RPMI8226 (cell line): ENCODE data around the gene QSOX2.

ENCODE experiments used
- DNase-seq: peaks from one replicate; pipeline ENCODE4 v3.0.0-alpha.2; 2015

The QSOX2 gene

GRCh38 chr9:136245219-136246150 is at the start of gene QSOX2:
Gene QSOX2, minus strand, starts transcription at chr9:136245812. Its CDS starts 9 bp downstream, at chr9:136245803.
- DNase-seq, result peak; percentile 91

- no peak for DNase-seq
Observed at GRCh38 chr9:136295055-136295454, 49.4 kb upstream of the QSOX2 start.

- no peak for DNase-seq
Observed at GRCh38 chr9:136294437-136294836, 48.8 kb upstream of the QSOX2 start.

- DNase-seq, result no peak
Observed at GRCh38 chr9:136293476-136294077, 48.0 kb upstream of the QSOX2 start.

- no peak for DNase-seq
Observed at GRCh38 chr9:136292591-136293448, 47.2 kb upstream of the QSOX2 start.

- no peak for DNase-seq
Observed at GRCh38 chr9:136292026-136292538, 46.5 kb upstream of the QSOX2 start.

- no peak for DNase-seq
Observed at GRCh38 chr9:136291306-136292025, 45.9 kb upstream of the QSOX2 start.

- no peak for DNase-seq
Observed at GRCh38 chr9:136290508-136291000, 44.9 kb upstream of the QSOX2 start.

- peak; percentile 67 for DNase-seq
Observed at GRCh38 chr9:136289651-136290507, 44.3 kb upstream of the QSOX2 start.

- peak; percentile 49 for DNase-seq
Observed at GRCh38 chr9:136287960-136288753, 42.5 kb upstream of the QSOX2 start.

GRCh38 chr9:136286987-136287379 is 41.4 kb upstream of the QSOX2 start:
- no peak for DNase-seq

- DNase-seq, result no peak
Observed at GRCh38 chr9:136286359-136286986, 40.9 kb upstream of the QSOX2 start.

- DNase-seq, result no peak
Observed at GRCh38 chr9:136285501-136286358, 40.1 kb upstream of the QSOX2 start.

- no peak for DNase-seq
Observed at GRCh38 chr9:136284951-136285350, 39.3 kb upstream of the QSOX2 start.

GRCh38 chr9:136284311-136284710 is 38.7 kb upstream of the QSOX2 start:
- no peak for DNase-seq

GRCh38 chr9:136283291-136284235 is 38.0 kb upstream of the QSOX2 start:
- peak; percentile 92 for DNase-seq

GRCh38 chr9:136282272-136282861 is 36.8 kb upstream of the QSOX2 start:
- peak; percentile 91 for DNase-seq
